ENCODE data around the gene EYA2. TPM values are rescaled to one million over a fixed set of nuclear protein-coding genes. Genes with fewer than 3 reads are reported as not detected.
A peak's percentile ranks its signal among the peaks of the same experiment; 100 is the strongest.
"Not testable (repeated sequence)": the region's sequence is repeated elsewhere in the genome, so short reads cannot be mapped to it uniquely, and the experiment has no call there.

The EYA2 gene
- total RNA-seq, 1 experiment from 2014 or later = 0.33 TPM

DNA sequence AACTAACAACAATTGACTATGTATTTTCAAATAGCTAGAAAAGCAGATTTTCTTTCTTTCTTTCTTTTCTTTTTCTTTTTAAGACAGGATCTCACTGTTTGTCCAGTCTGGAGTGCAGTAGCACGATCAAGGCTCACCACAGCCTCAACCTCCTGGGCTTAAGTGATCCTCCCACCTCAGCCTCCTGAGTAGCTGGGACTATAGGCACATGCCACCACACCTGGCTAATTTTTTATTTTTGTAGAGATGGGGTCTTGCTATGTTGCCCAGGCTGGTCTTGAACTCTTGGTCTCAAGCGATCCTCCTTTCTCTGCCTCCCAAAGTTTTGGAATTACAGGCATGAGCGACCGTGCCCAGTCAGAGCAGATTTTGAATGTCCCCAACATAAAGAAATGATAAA lies 67.3 kb downstream of the EYA2 start:
- ATAC-seq; H3K9me3 ChIP-seq (ENCODE audit: low read length); H4K20me1 ChIP-seq (ENCODE audit: low read length); POLR2A ChIA-PET (ENCODE audit: unreplicated experiment); H3K36me3 ChIP-seq (ENCODE audit: low read depth, low read length); H3K4me2 ChIP-seq (ENCODE audit: low read length); intact Hi-C loops (cut with micrococcal nuclease); H3K4me3 ChIP-seq (ENCODE audit: low read length); H3K79me2 ChIP-seq (ENCODE audit: low read length); H3K27ac ChIP-seq (ENCODE audit: low read length); H3K9me2 ChIP-seq (replicated peaks; ENCODE audit: low read length); BruUV-seq (replicated peaks); H2AFZ ChIP-seq (ENCODE audit: low read length); CTCF ChIA-PET; H3K9ac ChIP-seq (ENCODE audit: low read length); H3K27me3 ChIP-seq (ENCODE audit: low read length); H3F3A ChIP-seq (ENCODE audit: low read length, unreplicated experiment); DNase-seq: not testable (repeated sequence)
- H3K4me1 ChIP-seq (ENCODE audit: insufficient read depth, low read length) = peaks cover 42% of the 10 kb centered on the region

DNA sequence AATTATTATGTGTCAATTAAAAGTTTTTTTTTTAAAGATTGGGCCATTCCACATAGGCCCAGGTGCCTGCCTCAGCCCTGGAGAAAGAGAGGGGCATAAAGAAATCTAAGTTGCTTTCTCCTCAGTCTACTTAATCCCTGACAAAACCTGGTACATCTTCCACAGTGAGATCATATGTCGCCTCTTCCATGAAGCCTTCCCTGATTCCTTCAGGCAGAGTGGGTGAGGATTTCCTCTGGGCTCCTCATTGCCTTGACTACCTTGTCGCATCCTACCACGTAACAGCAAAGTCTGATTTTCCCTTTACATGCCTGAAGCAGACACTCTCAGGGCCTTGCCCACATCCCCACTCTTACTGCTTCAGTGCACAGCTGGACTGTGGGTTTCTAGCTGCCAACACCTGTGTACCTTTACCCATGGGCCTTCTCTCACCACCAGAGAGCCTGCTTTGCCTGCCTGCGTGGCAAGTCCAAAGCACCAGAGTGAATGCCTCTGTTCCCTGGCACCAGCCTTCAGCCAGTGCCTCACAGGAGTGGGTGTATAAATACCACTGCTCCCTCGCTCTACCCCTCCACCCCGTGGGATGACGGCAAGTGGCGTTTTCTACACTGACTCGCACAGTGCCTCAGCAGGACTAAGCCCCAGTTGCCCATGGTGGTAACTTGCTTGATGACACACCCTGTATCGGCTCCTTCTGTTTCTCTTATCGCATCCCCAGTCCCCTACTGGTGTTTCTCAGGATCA lies 68.0 kb downstream of the EYA2 start:
- Histone ChIP-seq H3K9me3 (ENCODE audit: low read length) (no peaks in the 10 kb centered on the region), H3K36me3 (ENCODE audit: low read depth, low read length) (no peaks in the 10 kb centered on the region), H4K20me1 (ENCODE audit: low read length) (no peaks in the 10 kb centered on the region), H3K4me3 (ENCODE audit: low read length) (no peak overlapping the region), H3K79me2 (ENCODE audit: low read length) (no peaks in the 10 kb centered on the region), H3K27ac (ENCODE audit: low read length) (no peak overlapping the region), H2AFZ (ENCODE audit: low read length) (no peak overlapping the region), H3K4me1 (ENCODE audit: insufficient read depth, low read length) (peaks cover 42% of the 10 kb centered on the region), H3K27me3 (ENCODE audit: low read length) (no peaks in the 10 kb centered on the region), H3K4me2 (ENCODE audit: low read length) (no peak overlapping the region), H3K9ac (ENCODE audit: low read length) (no peak overlapping the region), H3K9me2 (replicated peaks; ENCODE audit: low read length) (no peaks in the 10 kb centered on the region), H3F3A (ENCODE audit: low read length, unreplicated experiment) (peaks cover 4% of the 10 kb centered on the region)
- ATAC-seq = no peak
- intact Hi-C loops (cut with micrococcal nuclease) = no loop called here
- DNase-seq = no peak
- CTCF ChIA-PET = no interaction called here
- POLR2A ChIA-PET (ENCODE audit: unreplicated experiment) = no interaction called here
- BruUV-seq (replicated peaks) = no TSS peak
- TF ChIP-seq EZH2 (IDR thresholded peaks at IDR 0.05; ENCODE audit: low read length, unreplicated experiment) (no peak), EZH2phosphoT487 (IDR thresholded peaks at IDR 0.05; ENCODE audit: borderline replicate concordance, low read length) (no peak)
- TF ChIP-seq, protein P1, sequence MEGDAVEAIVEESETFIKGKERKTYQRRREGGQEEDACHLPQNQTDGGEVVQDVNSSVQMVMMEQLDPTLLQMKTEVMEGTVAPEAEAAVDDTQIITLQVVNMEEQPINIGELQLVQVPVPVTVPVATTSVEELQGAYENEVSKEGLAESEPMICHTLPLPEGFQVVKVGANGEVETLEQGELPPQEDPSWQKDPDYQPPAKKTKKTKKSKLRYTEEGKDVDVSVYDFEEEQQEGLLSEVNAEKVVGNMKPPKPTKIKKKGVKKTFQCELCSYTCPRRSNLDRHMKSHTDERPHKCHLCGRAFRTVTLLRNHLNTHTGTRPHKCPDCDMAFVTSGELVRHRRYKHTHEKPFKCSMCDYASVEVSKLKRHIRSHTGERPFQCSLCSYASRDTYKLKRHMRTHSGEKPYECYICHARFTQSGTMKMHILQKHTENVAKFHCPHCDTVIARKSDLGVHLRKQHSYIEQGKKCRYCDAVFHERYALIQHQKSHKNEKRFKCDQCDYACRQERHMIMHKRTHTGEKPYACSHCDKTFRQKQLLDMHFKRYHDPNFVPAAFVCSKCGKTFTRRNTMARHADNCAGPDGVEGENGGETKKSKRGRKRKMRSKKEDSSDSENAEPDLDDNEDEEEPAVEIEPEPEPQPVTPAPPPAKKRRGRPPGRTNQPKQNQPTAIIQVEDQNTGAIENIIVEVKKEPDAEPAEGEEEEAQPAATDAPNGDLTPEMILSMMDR (conservative IDR thresholded peaks at IDR 0.05; ENCODE audit: low read depth, low read length) = no peak

DNA sequence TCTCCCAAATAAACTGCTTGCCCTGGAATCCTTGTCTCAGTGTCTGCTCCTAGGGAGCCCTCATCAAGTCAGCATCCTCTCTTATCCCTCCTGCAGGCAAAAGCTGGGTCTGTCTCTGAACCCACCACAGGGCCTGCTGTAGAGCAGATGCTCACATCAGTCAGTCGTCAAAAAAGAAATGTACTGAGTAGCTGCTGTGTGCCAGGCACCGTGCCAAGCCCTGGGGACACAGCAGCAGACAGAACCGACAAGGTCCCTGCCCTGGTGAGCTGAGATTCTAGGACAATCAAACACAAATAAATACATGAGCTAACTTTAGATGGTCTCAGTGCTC lies 68.5 kb downstream of the EYA2 start:
- H3F3A ChIP-seq (ENCODE audit: low read length, unreplicated experiment) = peaks cover 4% of the 10 kb centered on the region
- H3K9ac ChIP-seq (ENCODE audit: low read length) = no peak overlapping the region
- H3K4me1 ChIP-seq (ENCODE audit: insufficient read depth, low read length) = peaks cover 39% of the 10 kb centered on the region
- H3K27me3 ChIP-seq (ENCODE audit: low read length) = no peaks in the 10 kb centered on the region
- no peak overlapping the region for H3K4me3 ChIP-seq (ENCODE audit: low read length)
- TF ChIP-seq EZH2 (IDR thresholded peaks at IDR 0.05; ENCODE audit: low read length, unreplicated experiment) = no peak
- TF ChIP-seq, protein P1 (conservative IDR thresholded peaks at IDR 0.05; ENCODE audit: low read depth, low read length) = no peak
- no peak for TF ChIP-seq EZH2phosphoT487 (IDR thresholded peaks at IDR 0.05; ENCODE audit: borderline replicate concordance, low read length)
- 0 out of 2 replicates have a peak overlapping the region, but pooled peaks have one; percentile 4 for H3K4me2 ChIP-seq (ENCODE audit: low read length)
- H3K36me3 ChIP-seq (ENCODE audit: low read depth, low read length) = no peaks in the 10 kb centered on the region
- H3K9me2 ChIP-seq (replicated peaks; ENCODE audit: low read length) = no peaks in the 10 kb centered on the region
- peak; percentile 27 for DNase-seq
- no peak overlapping the region for H2AFZ ChIP-seq (ENCODE audit: low read length)
- POLR2A ChIA-PET (ENCODE audit: unreplicated experiment) = no interaction called here
- no peaks in the 10 kb centered on the region for H3K79me2 ChIP-seq (ENCODE audit: low read length)
- H3K9me3 ChIP-seq (ENCODE audit: low read length) = no peaks in the 10 kb centered on the region
- no peak for ATAC-seq
- peak overlapping the region; percentile 66 for H3K27ac ChIP-seq (ENCODE audit: low read length)
- intact Hi-C loops (cut with micrococcal nuclease) = no loop called here
- CTCF ChIA-PET = no interaction called here
- no TSS peak for BruUV-seq (replicated peaks)
- H4K20me1 ChIP-seq (ENCODE audit: low read length) = no peaks in the 10 kb centered on the region
